Uterine smooth muscle cell (primary cell): Measurements from ENCODE around the gene PRKRA. TPM values are rescaled to one million over a fixed set of nuclear protein-coding genes. Genes with fewer than 3 reads are reported as not detected.

Source experiments
- total RNA-seq: library from RNA; depleted of rRNA; stranded (reverse); fragments of >200 nt; gene quantifications from 2 replicates; pipeline ENCODE4 v1.2.3, GENCODE V29; 2014

The PRKRA gene
- 43.6 and 44.8 TPM in 2 replicates for total RNA-seq

DNA sequence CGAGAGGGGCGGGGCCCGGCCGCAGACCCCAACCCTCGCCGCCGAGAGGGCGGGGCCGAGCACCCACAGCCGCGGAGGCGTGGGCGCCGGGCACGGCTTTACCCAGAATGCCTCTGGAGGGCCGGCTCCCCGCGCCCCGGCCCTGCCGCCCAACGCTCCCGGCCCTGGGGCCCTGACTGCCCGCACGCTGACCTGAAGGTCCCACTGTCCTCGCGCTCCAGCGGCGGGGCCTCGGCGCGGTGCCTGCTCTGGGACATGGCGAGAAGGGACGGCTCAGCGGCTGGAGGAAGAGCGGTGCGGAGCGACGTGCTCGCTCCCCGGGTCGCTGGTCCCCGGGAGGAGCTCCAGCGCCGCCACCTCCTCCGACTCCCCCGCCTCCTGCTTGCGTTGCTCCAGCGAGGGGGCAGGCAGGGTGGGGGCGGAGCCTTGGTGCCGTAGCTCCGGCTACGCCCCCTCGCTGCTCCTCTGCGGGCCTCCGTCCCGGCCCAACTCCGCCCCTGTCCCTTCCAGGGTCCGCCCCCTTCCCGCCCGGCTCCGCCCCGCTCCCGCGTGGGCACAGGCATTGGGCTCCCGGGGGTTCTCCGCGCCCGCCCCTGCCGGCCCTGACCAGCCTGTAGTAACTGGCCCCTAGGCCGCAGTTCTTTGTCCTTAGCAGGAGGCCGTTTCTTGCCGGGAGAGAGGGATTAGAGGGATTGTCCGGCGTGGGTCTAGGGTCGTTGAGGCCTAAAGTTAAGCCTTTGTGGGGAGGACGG is at the start of gene PRKRA, which contains the start of gene PJVK:
Gene PRKRA, minus strand, starts transcription at position 402 of the 752 bp plus-strand sequence. Its CDS starts 145 bp downstream, at position 257.
Gene PJVK, plus strand, starts transcription at position 605 of the 752 bp plus-strand sequence. CDS start 2,032 bp downstream, outside the sequence.

DNA sequence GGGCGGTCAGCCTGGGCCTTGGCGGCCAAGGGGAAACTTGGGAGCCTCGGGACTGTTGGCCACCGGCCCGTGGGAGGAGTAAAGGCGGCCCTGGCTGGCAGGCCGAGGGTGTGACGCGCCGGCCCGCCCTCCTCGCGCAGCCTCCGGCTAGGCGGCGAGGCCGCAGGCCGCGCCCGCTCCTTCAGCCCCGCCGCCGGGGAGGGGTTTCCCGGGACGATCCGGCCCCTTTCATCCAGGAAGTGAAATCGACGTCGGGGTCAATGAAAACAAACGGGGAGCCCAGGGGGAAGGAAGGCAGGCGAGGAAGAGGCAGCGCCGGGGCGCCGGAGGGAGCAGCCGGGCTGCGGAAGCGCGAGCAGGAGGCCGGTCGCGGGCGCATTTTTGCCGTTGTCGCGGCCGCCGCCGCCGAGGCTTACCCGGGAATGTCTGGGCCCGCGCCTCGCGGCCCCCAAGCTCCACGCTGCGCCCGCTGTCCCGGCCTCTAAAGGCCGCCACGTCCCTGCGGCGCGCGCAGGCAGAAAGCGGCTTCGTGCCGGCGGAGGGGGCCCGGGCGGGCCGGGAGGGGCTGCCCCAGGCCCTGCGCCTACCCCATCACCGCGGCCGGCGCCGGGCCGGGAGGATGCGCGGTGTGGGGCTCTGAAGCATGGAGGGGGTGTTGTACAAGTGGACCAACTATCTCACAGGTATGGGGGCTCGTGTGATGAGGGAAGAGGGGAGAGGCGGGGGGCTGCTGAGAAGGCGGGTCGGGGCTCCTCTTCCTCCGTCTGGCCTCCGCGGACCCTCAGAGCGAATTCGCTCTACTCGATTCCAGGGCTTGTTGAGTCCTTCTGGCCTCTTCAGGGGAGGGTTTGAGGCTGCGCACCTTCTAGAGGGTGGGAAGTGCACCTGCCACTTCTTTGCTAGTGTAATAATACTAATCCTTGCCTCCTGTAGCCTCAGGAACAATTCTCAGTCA is 29.5 kb upstream of the PRKRA start, which contains the start of gene PLEKHA3:
Gene PLEKHA3, plus strand, starts transcription at position 231 of the 955 bp plus-strand sequence. Its CDS starts 413 bp downstream, at position 644.

DNA sequence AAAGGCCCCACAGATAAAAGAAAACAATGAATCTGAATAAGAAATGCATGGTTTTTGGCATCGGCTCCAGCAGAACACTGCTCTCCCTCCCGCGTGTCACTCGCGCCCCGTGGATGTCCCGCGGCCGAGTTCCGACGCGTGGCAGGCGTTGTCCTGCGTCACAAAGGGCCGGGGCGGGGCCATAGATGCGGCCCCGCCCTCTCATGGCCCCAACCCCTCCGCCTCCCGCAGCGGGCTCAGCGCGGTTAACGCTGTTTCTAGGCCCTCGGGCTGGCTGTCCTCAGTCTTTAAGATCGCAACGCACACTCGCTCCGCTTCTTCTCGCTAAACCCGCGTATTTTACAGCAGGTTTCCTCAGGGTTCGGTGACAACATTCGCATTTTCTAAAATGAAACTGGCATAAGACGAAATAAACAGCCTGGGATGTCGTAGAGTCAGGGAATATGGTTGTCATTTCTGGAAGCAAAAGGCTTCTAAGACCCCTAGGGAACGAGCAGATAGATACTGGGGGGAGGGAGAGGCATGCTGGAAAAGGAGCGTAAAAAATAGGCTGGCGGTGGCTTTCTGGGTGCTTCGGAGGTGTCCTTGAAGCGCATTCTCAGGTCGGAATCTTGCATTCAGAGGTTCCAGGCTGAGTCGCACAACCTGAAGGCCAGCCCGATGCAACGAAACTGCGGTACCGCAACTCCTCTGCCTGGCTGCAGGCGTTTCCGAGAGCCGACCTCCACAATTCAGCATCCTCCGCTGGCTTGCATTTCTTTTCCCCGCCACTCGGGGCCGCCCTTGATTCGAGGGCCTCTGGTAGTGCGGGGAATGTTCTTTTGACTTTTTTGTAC is 27.7 kb upstream of the PRKRA start, which contains the start of gene FKBP7:
Gene FKBP7, minus strand, starts transcription at position 162 of the 836 bp plus-strand sequence. Its CDS starts 101 bp downstream, at position 61.

Other genes with a start within 250 kb of the PRKRA start
- gene PJVK, start 203 bp upstream of the PRKRA start, total RNA-seq, result 2.0 and 2.2 TPM in 2 replicates
- 21.8 and 53.5 TPM in 2 replicates for gene FKBP7, start 27.4 kb upstream of the PRKRA start, total RNA-seq
- gene PLEKHA3, start 29.3 kb upstream of the PRKRA start, total RNA-seq, result 6.9 and 7.7 TPM in 2 replicates